Measurements from ENCODE around the gene APCDD1L.
"Not testable (repeated sequence)": the region's sequence is repeated elsewhere in the genome, so short reads cannot be mapped to it uniquely, and the experiment has no call there.

Gene APCDD1L

GRCh38 chr20:58514321-58515232 lies 622 bp downstream of the APCDD1L start:
- no peak for DNase-seq

GRCh38 chr20:58513580-58514285 lies 1.5 kb downstream of the APCDD1L start:
- no peak for DNase-seq

GRCh38 chr20:58512808-58513552 lies 2.2 kb downstream of the APCDD1L start:
- no peak for DNase-seq

- DNase-seq = no peak
Measured at GRCh38 chr20:58511861-58512260, 3.3 kb downstream of the APCDD1L start.

GRCh38 chr20:58511364-58511763 lies 3.8 kb downstream of the APCDD1L start:
- no peak for DNase-seq

GRCh38 chr20:58510921-58511320 lies 4.3 kb downstream of the APCDD1L start:
- no peak for DNase-seq

- no peak for DNase-seq
Measured at GRCh38 chr20:58508762-58509395, 6.3 kb downstream of the APCDD1L start.

GRCh38 chr20:58506999-58507398 lies 8.2 kb downstream of the APCDD1L start:
- DNase-seq = not testable (repeated sequence)

GRCh38 chr20:58504566-58504965 lies 10.6 kb downstream of the APCDD1L start:
- DNase-seq = no peak

GRCh38 chr20:58503668-58504067 lies 11.5 kb downstream of the APCDD1L start:
- DNase-seq = no peak

GRCh38 chr20:58500256-58500655 lies 14.9 kb downstream of the APCDD1L start:
- no peak for DNase-seq

- no peak for DNase-seq
Measured at GRCh38 chr20:58498470-58499068, 16.6 kb downstream of the APCDD1L start.

- no peak for DNase-seq
Measured at GRCh38 chr20:58497724-58498469, 17.3 kb downstream of the APCDD1L start.

GRCh38 chr20:58497076-58497641 lies 18.0 kb downstream of the APCDD1L start:
- DNase-seq = no peak

GRCh38 chr20:58496429-58496769 lies 18.8 kb downstream of the APCDD1L start:
- no peak for DNase-seq

- DNase-seq = no peak
Measured at GRCh38 chr20:58495623-58496428, 19.4 kb downstream of the APCDD1L start.

- no peak for DNase-seq
Measured at GRCh38 chr20:58494923-58495622, 20.1 kb downstream of the APCDD1L start.

GRCh38 chr20:58492795-58493524 lies 22.2 kb downstream of the APCDD1L start:
- no peak for DNase-seq
